GM06990 (cell line): ENCODE results near the gene PTCH2.

Experiments used
- DNase-seq: peaks from one replicate; pipeline ENCODE4 v3.0.0-alpha.2; 2011; ENCODE audit not compliant: insufficient read length; ENCODE audit errors: extremely low read depth
- H3K27me3 ChIP-seq: replicated peaks from 2 replicates; pipeline ENCODE4 v1.6.0; 2011; ENCODE audit warnings: low read length; ENCODE audit not compliant: control insufficient read depth, insufficient read depth
- H3K36me3 ChIP-seq: 2 replicates; pipeline ENCODE4 v1.5.1; 2011; ENCODE audit warnings: low read length; ENCODE audit not compliant: control insufficient read depth, insufficient read depth
- H3K4me3 ChIP-seq: replicated peaks from 2 replicates; pipeline ENCODE4 v1.5.1; 2011; ENCODE audit warnings: low read depth, mild to moderate bottlenecking, control low read depth, low read length
- TF ChIP-seq, protein P1 (sequence below): IDR thresholded peaks from 2 replicates; pipeline ENCODE4 v1.5.1; 2011; ENCODE audit warnings: low read length, control low read depth, mild to moderate bottlenecking, inconsistent platforms; ENCODE audit not compliant: insufficient read depth, poor library complexity, severe bottlenecking

Gene PTCH2

DNA sequence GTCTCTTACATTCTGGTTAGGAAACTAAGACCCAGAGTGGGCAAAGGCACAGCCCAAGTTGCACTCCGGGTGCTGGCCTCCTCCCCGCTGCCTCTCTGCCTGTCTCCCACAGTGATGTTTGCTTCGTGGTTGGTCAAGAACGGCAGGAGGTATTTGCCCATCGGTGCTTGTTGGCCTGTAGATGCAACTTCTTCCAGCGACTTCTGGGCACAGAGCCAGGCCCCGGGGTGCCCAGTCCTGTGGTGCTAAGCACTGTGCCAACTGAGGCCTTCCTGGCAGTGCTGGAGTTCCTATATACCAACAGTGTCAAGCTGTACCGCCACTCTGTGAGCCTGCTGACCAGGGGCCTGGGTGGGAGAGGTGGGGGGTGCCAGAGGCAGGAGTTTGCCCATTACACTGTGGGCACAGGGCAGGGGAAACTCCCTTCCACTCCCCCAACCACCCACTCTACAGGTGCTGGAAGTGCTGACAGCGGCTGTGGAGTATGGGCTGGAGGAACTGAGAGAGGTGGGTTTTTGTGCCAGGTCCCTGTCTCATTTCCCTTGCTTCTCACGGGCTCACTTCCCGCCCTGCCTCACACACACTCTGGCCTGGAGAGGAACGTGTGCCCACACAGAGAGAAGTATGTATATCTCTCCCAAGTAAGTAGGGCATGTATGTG lies 32.8 kb downstream of the PTCH2 start:
- H3K36me3 ChIP-seq = peaks cover 9% of the 10 kb centered on the region
- TF ChIP-seq, protein P1, sequence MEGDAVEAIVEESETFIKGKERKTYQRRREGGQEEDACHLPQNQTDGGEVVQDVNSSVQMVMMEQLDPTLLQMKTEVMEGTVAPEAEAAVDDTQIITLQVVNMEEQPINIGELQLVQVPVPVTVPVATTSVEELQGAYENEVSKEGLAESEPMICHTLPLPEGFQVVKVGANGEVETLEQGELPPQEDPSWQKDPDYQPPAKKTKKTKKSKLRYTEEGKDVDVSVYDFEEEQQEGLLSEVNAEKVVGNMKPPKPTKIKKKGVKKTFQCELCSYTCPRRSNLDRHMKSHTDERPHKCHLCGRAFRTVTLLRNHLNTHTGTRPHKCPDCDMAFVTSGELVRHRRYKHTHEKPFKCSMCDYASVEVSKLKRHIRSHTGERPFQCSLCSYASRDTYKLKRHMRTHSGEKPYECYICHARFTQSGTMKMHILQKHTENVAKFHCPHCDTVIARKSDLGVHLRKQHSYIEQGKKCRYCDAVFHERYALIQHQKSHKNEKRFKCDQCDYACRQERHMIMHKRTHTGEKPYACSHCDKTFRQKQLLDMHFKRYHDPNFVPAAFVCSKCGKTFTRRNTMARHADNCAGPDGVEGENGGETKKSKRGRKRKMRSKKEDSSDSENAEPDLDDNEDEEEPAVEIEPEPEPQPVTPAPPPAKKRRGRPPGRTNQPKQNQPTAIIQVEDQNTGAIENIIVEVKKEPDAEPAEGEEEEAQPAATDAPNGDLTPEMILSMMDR = no peak
- DNase-seq = no peak
- H3K4me3 ChIP-seq = no peak overlapping the region
- no peaks in the 10 kb centered on the region for H3K27me3 ChIP-seq

DNA sequence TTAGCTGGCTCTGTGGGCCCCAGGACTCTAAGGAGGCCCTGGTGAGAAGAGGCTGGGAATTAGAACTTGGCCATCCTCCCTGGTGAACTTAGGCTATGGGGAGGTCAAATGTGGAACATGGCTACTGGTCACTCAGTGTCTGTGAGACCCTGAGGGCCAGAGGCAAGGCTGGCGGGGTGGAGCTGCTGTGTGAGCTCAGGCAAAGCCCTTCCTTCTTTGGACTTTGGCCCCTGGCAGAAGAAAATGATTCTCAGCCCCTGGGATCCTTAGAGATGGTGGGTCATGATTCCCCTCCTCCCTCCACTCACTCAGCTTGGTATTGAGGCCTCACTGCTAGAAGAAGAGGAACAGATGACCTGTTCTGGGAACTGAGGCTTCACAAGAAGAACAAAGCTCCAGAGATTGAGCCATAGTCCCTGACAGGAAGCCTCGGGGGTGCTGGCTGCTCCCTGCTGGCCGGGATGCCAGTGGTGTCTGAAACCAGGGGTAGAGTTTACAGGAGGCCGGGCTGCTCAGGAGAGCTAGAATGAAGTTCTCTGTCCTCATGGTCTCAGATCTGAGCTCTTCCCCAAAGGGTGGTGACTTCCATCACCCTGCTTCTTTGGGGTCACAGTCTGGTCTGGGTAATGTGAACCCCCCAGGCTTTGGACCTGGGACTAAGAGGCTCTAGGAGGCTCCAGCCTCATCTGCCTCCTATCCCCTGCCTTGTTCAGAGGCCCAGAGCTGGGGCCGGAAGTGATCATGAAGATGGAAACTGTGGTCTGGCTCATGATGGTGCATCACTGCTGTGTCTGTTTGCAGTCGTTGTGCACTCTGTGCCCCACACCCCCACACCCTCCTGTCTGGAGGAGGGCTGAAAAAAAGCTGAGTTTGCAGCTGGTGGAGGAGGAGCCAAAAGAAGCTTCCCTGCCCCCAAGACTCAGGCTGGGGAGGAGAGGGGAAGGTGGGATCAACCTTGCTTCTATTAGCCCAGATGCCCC lies 33.8 kb downstream of the PTCH2 start:
- no peak overlapping the region for H3K4me3 ChIP-seq

DNA sequence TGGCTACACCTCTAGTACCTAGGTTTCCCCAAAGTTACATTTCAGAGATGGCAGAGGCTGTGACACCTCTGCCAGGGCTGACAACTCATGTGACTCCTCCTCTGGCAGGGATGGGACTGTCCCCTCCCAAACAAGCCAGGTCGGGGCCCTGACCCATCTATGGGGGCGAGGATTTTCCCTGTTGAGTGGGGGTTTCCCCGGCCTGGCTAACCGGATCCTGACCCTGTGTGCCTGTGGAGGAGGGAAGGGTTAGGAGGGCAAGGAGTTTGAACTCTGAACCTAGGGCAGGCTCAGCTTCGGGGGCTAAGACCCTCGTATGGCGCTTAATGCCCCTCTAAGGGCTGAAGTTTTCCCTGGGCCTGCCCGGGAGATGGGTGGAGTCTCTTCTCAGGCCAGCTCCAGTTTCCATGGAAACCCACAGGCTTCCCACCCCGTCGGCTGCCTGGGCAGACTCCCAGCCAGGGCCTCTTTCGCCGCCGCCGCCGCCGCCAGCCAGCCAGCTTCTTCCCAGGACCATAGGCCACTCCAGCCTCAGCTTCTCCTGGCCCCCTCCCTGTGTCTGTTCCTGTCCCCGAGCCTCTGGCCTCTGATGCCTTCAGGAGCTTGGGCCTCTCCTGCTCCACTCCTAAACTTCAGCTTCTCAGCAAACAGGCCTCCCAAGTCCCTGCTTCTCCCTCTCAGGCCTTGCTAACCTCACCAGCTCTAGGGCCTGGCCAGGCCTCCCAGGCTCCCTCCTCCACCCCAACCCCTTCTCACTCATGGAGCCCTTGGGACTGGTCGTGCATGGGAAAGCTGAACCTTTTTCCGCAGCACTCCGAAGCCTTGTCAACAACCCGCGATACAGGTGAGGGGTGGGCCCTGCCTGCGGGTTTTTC lies 34.8 kb downstream of the PTCH2 start, which contains the start of gene BTBD19:
BTBD19 (plus strand) TSS at position 461 of the 875 bp plus-strand sequence; CDS start at position 759, 298 bp downstream.
- Histone ChIP-seq H3K36me3 (peaks cover 23% of the 10 kb centered on the region), H3K4me3 (no peak within 1 kb of the TSS), H3K27me3 (no peaks in the 10 kb centered on the region)
- TF ChIP-seq, protein P1 = no peak
- DNase-seq = no peak

More for the DNA sequence above, 33.8 kb downstream of the PTCH2 start:
- H3K27me3 ChIP-seq = no peaks in the 10 kb centered on the region
- TF ChIP-seq, protein P1 = no peak
- H3K36me3 ChIP-seq = peaks cover 14% of the 10 kb centered on the region
- DNase-seq = peak; percentile 76

DNA sequence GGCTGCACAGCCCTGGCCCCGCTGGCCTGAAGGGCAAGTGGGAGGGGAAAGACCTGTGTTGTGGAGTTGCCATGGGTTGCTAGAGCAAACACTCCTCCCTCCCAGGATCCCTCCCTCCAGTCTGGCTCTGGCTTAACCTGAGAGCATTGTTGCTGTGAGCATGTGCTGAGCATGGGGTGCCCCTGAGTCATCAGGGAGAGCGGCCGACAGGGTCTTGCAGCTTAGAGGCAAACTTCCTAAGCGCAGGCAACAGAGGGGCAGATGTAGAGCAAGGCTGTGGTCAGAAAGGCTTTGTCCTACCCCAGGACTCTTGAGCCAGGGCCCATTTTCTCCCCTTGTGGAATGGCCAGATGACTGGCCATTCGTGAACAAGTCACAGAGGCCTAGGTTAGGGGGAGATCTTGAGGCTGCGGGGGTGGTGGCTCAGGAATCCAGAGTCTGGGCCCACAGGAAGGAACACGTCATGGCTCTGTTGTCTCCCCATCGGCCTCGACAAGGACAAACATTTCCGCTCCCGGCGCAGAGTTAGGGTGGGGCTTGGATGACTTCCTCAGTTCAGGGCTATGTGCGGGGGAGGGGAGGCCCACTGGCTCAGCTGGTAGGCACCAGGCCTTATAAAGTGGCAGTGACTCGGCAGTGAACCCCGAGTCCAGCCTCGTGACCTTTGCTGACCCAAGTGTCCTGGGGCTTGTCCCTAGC lies 35.5 kb downstream of the PTCH2 start:
- no peak overlapping the region for H3K4me3 ChIP-seq
- TF ChIP-seq, protein P1 = no peak
- no peaks in the 10 kb centered on the region for H3K27me3 ChIP-seq
- H3K36me3 ChIP-seq = peaks cover 28% of the 10 kb centered on the region
- peak; percentile 79 for DNase-seq
